Neural cell (in vitro differentiated cells): Measurements from ENCODE around the gene WNT7B. TPM values are rescaled to one million over a fixed set of nuclear protein-coding genes. Genes with fewer than 3 reads are reported as not detected.

Source experiments
- H2AFZ ChIP-seq: fragments of 200-600, 300-800 bp; sonication (generic), shearing (Covaris generic); 2 replicates; pipeline ENCODE4 v1.6.0; 2014; ENCODE audit warnings: low read depth, mild to moderate bottlenecking, antibody characterized with exemption, low read length, moderate library complexity
- H3F3A ChIP-seq: fragments of 200-600 bp; shearing (Covaris generic); 2 replicates; pipeline ENCODE4 v1.6.1; 2016; ENCODE audit warnings: mild to moderate bottlenecking, moderate library complexity, mixed read lengths, antibody characterized with exemption, low read length; ENCODE audit not compliant: insufficient read depth, poor library complexity, severe bottlenecking
- H3K27ac ChIP-seq: fragments of 200-600, 300-800 bp; sonication (generic), shearing (Covaris generic); 2 replicates; pipeline ENCODE4 v1.5.1; 2014; ENCODE audit warnings: mild to moderate bottlenecking, low read length, moderate library complexity
- H3K27me3 ChIP-seq: fragments of 300-800, 200-600 bp; sonication (generic), shearing (Covaris generic); 2 replicates; pipeline ENCODE4 v1.6.0; 2014; ENCODE audit warnings: mild to moderate bottlenecking, low read depth, low read length, moderate library complexity; ENCODE audit not compliant: insufficient read depth
- H3K36me3 ChIP-seq: fragments of 300-800, 200-600 bp; sonication (generic), shearing (Covaris generic); 2 replicates; pipeline ENCODE4 v1.5.1; 2014; ENCODE audit warnings: mild to moderate bottlenecking, antibody characterized with exemption, low read length, moderate library complexity; ENCODE audit not compliant: insufficient read depth
- H3K4me2 ChIP-seq: fragments of 300-800, 200-600 bp; sonication (generic), shearing (Covaris generic); 2 replicates; pipeline ENCODE4 v1.6.0; 2014; ENCODE audit warnings: mild to moderate bottlenecking, low read length
- H3K4me3 ChIP-seq: fragments of 300-800, 200-600 bp; sonication (generic), shearing (Covaris generic); 2 replicates; pipeline ENCODE4 v1.5.1; 2014; ENCODE audit warnings: mild to moderate bottlenecking, low read length, moderate library complexity
- H3K79me2 ChIP-seq: fragments of 200-600 bp; shearing (Covaris generic); replicated peaks from 2 replicates; pipeline ENCODE4 v1.6.0; 2014; ENCODE audit warnings: mild to moderate bottlenecking, low read length, moderate library complexity; ENCODE audit not compliant: insufficient read depth
- H3K9ac ChIP-seq: fragments of 300-800, 200-600 bp; sonication (generic), shearing (Covaris generic); 2 replicates; pipeline ENCODE4 v1.6.1; 2016; ENCODE audit warnings: mild to moderate bottlenecking, low read length, mixed read lengths
- H3K9me2 ChIP-seq: fragments of 200-600 bp; shearing (Covaris generic); 2 replicates; pipeline ENCODE4 v1.6.1; 2016; ENCODE audit warnings: mild to moderate bottlenecking, low read length, mixed read lengths; ENCODE audit not compliant: insufficient read depth
- H3K9me3 ChIP-seq: fragments of 200-600, 300-800 bp; sonication (generic), shearing (Covaris generic); 2 replicates; pipeline ENCODE4 v1.6.1; 2016; ENCODE audit warnings: mild to moderate bottlenecking, mixed run types, low read length, moderate library complexity, mixed read lengths
- H4K20me1 ChIP-seq: fragments of 200-600 bp; shearing (Covaris generic); 2 replicates; pipeline ENCODE4 v1.6.1; 2016; ENCODE audit warnings: mild to moderate bottlenecking, mixed run types; ENCODE audit not compliant: insufficient read depth
- CTCF ChIP-seq: fragments of 450-650 bp; IDR thresholded peaks from 2 replicates; pipeline ENCODE4 v1.5.1; 2014; ENCODE audit warnings: antibody characterized with exemption, mild to moderate bottlenecking, moderate library complexity; ENCODE audit not compliant: poor library complexity, severe bottlenecking
- EP300 ChIP-seq: fragments of 450-650 bp; conservative IDR thresholded peaks from 2 replicates; pipeline ENCODE4 v1.6.1; 2014; ENCODE audit warnings: antibody characterized with exemption, mild to moderate bottlenecking, moderate library complexity; ENCODE audit not compliant: poor library complexity, severe bottlenecking
- EZH2 ChIP-seq: fragments of 200-600, 300-800 bp; shearing (Covaris generic), sonication (generic); IDR thresholded peaks from 2 replicates; pipeline ENCODE4 v1.6.1; 2014; ENCODE audit warnings: antibody characterized with exemption, low read length, borderline replicate concordance, mild to moderate bottlenecking; ENCODE audit not compliant: insufficient read depth, poor library complexity, severe bottlenecking
- MXI1 ChIP-seq: fragments of 450-650 bp; conservative IDR thresholded peaks from 2 replicates; pipeline ENCODE4 v1.6.1; 2014; ENCODE audit warnings: antibody characterized with exemption, mild to moderate bottlenecking; ENCODE audit not compliant: poor library complexity, severe bottlenecking
- POLR2AphosphoS5 ChIP-seq: IDR thresholded peaks from 2 replicates; pipeline ENCODE4 v1.6.1; 2012
- RAD21 ChIP-seq: fragments of 450-650 bp; conservative IDR thresholded peaks from 2 replicates; pipeline ENCODE4 v1.6.1; 2014; ENCODE audit warnings: antibody characterized with exemption, mild to moderate bottlenecking, moderate library complexity
- REST ChIP-seq: IDR thresholded peaks from 2 replicates; pipeline ENCODE4 v1.6.1; 2012; ENCODE audit warnings: borderline replicate concordance
- SMC3 ChIP-seq: fragments of 450-650 bp; conservative IDR thresholded peaks from 2 replicates; pipeline ENCODE4 v1.6.1; 2014; ENCODE audit warnings: antibody characterized with exemption, mild to moderate bottlenecking, moderate library complexity; ENCODE audit not compliant: poor library complexity
- TAF1 ChIP-seq: IDR thresholded peaks from 2 replicates; pipeline ENCODE4 v1.6.1; 2012; ENCODE audit warnings: low read depth
- polyA plus RNA-seq: library from polyadenylated mRNA; depleted of rRNA; stranded (reverse); fragments of >200 nt; gene quantifications from 2 replicates; pipeline ENCODE4 v1.2.3, GENCODE V29; 2014

Gene WNT7B
- polyA plus RNA-seq, 1 donor from 2014 or later = 0.16 TPM

GRCh38 chr22:45980268-45980570 lies 3.3 kb upstream of the WNT7B start:
- TF ChIP-seq TAF1 (no peak), EP300 (no peak), REST (no peak), CTCF (no peak), POLR2AphosphoS5 (no peak), EZH2 (no peak), SMC3 (no peak), RAD21 (no peak), MXI1 (no peak)
- H3K9ac ChIP-seq = no peak overlapping the region
- no peaks in the 10 kb centered on the region for H4K20me1 ChIP-seq
- H3K4me2 ChIP-seq = no peak overlapping the region
- H3K79me2 ChIP-seq = no peaks in the 10 kb centered on the region
- no peaks in the 10 kb centered on the region for H3K9me2 ChIP-seq
- no peak overlapping the region for H2AFZ ChIP-seq
- peaks cover 26% of the 10 kb centered on the region for H3K27me3 ChIP-seq
- no peak overlapping the region for H3K4me3 ChIP-seq
- no peaks in the 10 kb centered on the region for H3F3A ChIP-seq
- H3K36me3 ChIP-seq = no peaks in the 10 kb centered on the region
- no peaks in the 10 kb centered on the region for H3K9me3 ChIP-seq
- H3K27ac ChIP-seq = no peak overlapping the region

- Histone ChIP-seq H3K4me3 (peak overlapping the region; percentile 74), H3K9me3 (no peaks in the 10 kb centered on the region), H3K36me3 (no peaks in the 10 kb centered on the region), H3F3A (no peaks in the 10 kb centered on the region), H3K9me2 (no peaks in the 10 kb centered on the region), H4K20me1 (no peaks in the 10 kb centered on the region), H3K9ac (peak overlapping the region; percentile 9), H3K27me3 (peaks cover 46% of the 10 kb centered on the region), H2AFZ (no peak overlapping the region), H3K27ac (no peak overlapping the region), H3K4me2 (peak overlapping the region; percentile 39), H3K79me2 (no peaks in the 10 kb centered on the region)
- TF ChIP-seq EZH2 (peak; percentile 22), MXI1 (no peak)
Observed at GRCh38 chr22:45978275-45978713, 1.3 kb upstream of the WNT7B start.
